NCI-H2107 treated with DMSO at 0.1 percent for 48 hours (cell line): ENCODE measurements around the gene GREB1L.
"Not testable (repeated sequence)": the region's sequence is repeated elsewhere in the genome, so short reads cannot be mapped to it uniquely, and the experiment has no call there.

ENCODE experiments used
- DNase-seq: peaks from one replicate; lab custom pipeline; 2025; ENCODE audit not compliant: unreplicated experiment; lab: John Stamatoyannopoulos, UW

GREB1L gene

DNA sequence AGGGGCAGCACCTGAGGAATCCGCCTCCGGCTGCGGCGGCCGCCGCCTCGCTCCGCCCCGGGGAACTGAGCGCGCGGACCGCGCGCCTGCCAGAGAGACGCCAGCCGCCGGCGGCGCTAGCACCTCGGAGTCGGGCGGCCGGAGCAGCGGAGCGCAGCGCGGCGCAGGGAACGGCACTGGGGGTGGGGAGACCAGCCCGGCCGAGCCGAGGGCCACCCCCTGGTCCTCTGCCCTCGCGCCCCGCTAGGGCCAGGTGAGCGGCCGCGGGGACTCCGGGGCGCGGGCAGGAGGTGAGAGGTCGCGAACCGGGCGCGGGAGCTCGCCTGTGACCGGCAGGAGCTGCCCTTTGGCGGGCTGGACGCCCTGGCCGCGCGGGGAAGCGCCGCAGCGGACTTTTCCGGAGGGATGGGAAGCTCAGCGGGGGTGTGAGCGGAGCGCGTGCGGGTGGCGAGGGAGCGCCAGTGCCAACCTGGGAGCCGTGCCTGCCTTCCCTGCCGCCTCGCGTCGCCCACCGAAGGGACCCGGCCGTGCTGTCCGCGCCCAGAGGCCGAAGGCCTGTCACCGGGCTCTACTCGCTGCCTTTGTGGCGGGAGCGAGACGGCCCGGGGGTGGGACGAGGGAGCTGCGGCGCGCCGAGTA is at the start of gene GREB1L:
Gene GREB1L (plus strand): TSS at position 92 of the 639 bp plus-strand sequence. CDS start 141,287 bp downstream, outside the sequence.
- no peak for DNase-seq

DNA sequence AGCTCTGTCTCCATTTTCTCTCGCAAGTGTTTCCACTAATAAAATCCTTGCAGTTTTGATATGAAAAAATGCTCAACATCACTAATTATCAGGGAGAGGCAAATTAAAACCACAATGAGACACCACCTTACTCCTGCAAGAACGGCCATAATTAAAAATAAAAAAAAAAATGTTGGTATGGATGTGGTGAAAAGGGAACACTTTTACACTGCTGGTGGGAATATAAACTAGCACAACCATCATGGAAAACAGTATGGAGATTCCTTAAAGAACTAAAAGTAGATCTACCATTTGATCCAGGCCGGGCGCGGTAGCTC is 49.8 kb upstream of the GREB1L start:
- no peak for DNase-seq

GRCh38 chr18:21194871-21195771 is 46.9 kb upstream of the GREB1L start:
- DNase-seq, result peak; percentile 49

DNA sequence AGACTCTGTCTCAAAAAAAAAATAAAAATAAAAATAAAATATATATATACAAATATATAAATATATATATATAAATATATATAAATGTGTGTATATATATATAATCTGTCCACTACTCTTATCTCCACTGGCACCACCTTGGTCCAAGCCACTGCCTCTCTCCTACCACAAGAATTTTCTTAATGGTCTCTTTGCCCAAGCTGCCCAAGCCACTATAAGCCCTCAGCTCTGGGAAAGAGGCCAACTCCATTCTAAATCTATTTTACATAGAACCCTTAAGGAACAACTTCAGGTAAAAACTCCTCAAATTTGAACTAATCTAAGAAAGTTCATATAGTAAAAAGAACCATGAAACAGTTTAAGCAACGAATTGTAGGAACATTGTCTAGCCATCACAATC is 45.6 kb upstream of the GREB1L start:
- no peak for DNase-seq

DNA sequence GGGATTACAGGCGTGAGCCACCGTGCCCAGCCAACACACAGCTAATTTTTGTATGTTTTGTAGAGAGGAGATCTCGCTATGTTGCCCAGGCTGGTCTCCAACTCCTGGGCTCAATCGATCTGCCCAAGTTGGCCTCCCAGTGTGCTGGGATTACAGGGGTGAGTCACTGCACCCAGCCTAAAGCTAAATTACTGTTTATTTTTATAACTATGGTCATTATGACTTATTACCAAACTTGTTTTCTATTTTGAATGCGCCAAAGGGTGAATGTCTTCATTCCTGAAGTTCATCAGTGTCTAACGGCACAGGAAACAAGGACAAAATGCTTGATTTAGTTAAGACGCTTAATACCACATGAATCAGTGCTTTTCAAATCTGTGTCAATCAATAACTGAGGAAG is 38.9 kb upstream of the GREB1L start:
- DNase-seq, result no peak

DNA sequence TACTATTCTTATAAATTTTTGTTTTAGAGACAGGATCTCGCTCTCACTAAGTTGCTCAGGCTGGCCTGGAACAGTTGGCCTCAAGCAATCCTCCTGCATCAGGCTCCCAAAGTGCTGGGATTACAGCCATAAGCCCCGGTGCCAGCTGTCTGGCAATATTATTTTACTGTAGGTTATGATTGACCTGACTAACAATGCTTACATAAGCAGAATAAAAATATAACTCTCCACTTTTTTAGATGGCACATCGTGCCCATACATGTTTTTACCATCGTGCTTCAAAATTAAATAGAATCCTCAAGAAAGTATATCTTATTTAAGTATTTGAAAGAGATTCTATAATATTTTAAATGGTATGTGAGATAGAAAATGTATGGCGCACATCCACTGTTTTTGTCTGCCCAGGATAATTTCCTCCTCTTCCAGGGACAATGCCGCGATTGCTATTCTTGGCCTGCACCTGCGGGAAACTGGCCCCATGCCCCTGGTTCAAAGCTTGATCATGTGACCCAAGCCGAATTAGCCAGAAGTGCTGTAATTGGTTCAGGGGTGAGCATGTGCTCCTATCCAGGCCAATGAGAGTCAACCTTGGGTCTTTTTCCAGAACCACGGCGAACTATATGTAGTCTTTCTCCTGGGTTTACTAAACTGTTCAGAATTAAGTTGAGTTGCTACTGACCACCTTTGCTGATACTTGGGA is 38.3 kb upstream of the GREB1L start:
- DNase-seq, result no peak

- no peak for DNase-seq
Observed at GRCh38 chr18:21205695-21206094, 36.3 kb upstream of the GREB1L start.

DNA sequence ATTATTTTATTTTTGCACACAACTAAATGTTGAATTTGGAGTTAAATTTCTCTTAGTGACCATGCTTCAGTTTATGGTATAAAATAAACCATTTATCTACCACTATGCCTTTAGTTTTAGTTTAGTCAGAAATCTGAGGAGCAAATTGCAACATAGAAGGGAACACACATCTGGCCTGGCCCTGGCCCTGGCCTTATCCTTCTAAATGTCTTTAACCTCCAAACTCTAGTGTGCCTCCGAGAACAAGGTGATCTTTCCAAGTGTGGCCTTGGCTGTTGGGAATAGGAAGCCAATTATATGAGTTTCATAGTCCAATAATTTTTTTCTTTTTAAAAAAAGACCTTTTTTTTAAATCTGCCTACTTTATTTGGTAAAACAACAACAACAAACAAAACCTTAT is 31.8 kb upstream of the GREB1L start:
- DNase-seq, result no peak

- DNase-seq, result no peak
Observed at GRCh38 chr18:21210784-21211183, 31.2 kb upstream of the GREB1L start.

DNA sequence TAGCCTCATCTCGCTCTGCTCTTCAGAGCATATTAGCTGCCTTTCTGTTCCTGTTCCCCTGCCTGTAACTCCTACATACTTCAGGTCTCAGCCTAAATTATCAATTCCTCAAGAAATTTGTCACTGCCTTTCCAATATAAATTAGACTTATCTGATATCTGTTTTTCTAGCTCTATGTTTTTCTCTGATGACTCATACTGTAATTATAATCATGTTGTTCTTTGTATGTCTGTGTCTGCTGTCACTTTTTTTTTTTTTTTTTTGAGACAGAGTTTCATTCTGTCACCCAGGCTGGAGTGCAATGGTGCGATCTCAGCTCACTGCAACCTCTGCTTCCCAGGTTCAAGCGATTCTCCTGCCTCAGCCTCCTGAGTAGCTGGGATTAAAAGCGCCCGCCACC is 27.6 kb upstream of the GREB1L start:
- not testable (repeated sequence) for DNase-seq

GRCh38 chr18:21215490-21215889 is 26.5 kb upstream of the GREB1L start:
- no peak for DNase-seq

DNA sequence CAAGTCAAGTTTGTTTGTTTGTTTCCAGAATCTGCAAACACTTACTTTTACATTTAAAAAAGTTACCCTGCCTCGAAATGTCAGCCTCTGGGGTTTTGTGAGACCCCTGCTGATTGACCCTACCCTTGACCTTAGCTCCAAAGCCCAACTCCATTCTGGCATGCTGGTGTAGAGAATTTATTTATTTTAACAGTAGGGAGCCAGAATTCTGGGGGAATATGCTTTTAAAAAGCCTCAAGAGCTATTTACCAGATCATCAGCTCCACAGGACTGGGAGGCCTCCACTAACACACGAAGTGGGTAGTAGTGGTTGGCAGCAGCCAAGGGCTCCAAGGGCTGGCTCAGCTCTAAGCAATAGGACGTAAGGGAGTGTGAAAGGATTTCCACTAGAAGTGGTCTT is 23.2 kb upstream of the GREB1L start:
- no peak for DNase-seq

- DNase-seq, result no peak
Observed at GRCh38 chr18:21230436-21230835, 11.6 kb upstream of the GREB1L start.

GRCh38 chr18:21241301-21242048 is 557 bp upstream of the GREB1L start:
- DNase-seq, result no peak

GRCh38 chr18:21242780-21243401 is 859 bp downstream of the GREB1L start:
- no peak for DNase-seq

- no peak for DNase-seq
Observed at GRCh38 chr18:21254576-21254975, 12.5 kb downstream of the GREB1L start.

DNA sequence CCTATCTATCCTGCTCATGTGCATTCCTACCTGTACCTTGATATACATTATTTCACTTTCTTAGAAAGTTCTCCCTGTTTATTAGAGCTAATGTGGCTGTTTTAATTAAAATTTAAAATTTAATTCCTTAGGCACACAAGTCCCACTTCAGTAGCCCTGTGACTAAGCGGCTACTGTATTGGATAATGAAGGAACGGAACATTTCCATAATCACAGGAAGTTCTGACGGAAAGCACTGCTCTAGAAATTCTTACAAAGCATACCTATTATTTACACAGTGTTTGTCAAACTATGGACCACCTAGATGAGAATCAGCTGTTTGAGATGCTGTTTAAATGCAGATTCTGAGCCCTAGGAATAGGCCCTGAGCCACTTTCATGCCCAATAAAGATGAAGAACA is 13.2 kb downstream of the GREB1L start:
- no peak for DNase-seq

DNA sequence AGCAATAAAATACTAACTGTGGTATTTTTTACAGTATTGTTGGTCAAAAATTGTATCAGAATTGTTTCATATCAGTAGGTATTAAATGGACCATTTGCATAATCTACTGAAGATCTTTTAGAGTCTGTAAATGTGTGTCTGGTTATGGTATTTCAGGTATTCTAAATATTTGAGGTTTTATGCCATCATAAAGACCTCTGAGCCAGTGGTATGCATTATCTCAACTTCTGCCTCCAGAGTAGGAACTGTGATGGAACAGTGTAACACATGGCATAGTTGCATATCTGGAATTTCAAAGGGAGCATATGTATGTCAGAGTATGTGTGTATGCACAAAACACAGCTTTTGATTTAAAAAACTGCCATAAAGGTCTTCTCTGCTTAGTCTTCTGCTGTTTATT is 15.4 kb downstream of the GREB1L start:
- DNase-seq, result no peak

DNA sequence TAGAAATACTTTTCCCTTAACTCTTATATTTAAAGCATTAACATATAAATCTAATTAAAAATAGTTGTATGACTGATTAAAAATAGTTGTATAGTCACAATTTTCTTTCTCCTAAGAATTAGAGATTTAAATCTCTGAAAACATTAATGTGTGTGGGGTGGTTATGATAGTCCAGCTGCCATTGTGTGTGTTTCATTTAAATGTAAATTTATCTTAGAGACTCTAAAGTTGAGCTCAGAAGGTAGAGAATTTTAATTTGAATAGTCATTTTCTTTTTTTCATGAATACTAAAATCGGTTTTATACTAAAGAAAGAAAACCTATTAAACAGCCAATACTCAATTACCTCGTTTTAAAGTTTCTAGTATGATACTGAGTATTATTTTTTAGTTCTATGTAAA is 18.6 kb downstream of the GREB1L start:
- DNase-seq, result no peak

GRCh38 chr18:21261352-21261751 is 19.3 kb downstream of the GREB1L start:
- no peak for DNase-seq

DNA sequence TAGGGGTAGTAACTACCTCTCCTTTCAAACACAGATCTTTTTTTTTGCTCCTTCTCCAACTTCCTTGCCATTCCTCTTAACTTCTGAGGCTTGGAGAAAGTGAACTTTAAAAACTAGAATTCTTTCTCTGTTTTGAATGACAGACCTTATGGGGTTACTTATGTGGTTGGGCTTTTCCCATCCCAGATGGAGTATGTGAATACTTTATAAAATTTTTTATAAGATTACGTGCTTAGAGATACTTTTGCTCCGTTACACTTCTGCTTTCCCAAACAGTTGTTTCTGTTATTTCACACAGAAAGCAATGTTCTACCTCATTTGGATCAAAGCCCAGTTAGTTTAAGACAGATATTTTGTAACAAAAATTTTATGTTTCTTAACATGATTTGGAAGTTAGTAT is 20.2 kb downstream of the GREB1L start:
- DNase-seq, result no peak
